SK-N-MC (cell line): ENCODE measurements around the gene DCHS1.

Source experiments
- EZH2 ChIP-seq: fragments of 200-600 bp; sonication (generic); IDR thresholded peaks from one replicate; pipeline ENCODE4 v1.6.1; 2017; ENCODE audit warnings: antibody characterized with exemption
- FOXP2 ChIP-seq: optimal IDR thresholded peaks from 2 replicates; pipeline ENCODE3; 2011; ENCODE audit warnings: mild to moderate bottlenecking, moderate library complexity; ENCODE audit not compliant: insufficient read depth; ENCODE audit errors: extremely low read length, control extremely low read depth
- POLR2AphosphoS5 ChIP-seq: IDR thresholded peaks from 2 replicates; pipeline ENCODE4 v1.6.1; 2012; ENCODE audit warnings: mild to moderate bottlenecking, low read depth, low read length, borderline replicate concordance

- TF ChIP-seq POLR2AphosphoS5 (no peak), EZH2 (no peak), FOXP2 (no peak)
Observed at GRCh38 chr11:6664551-6664950, 8.9 kb upstream of the DCHS1 start.
